Fibroblast of peridontal ligament (primary cell): Measurements from ENCODE around the gene GXYLT2.

Experiments
- DNase-seq: peaks from one replicate; pipeline ENCODE4 v3.0.0-alpha.2; 2010; ENCODE audit errors: extremely low read depth

The GXYLT2 gene

DNA sequence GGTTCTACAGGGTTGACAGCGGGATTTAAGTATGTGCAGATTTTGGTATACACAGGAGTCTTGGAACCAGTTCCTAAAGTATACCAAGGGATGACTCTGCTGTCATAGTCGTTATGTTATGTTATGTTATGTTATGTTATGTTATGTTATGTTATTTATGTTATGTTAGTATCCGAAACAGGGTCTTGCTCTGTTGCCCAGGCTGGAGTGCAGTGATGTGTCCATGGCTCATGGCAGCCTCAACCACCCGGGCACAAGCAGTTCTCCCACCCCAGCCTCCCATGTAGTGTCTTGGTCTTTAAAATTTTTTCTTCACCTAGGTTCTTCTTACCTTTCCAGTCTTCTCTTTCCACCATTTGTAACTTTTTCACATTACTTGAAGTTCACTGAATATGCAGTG lies 130.5 kb downstream of the GXYLT2 start:
- no peak for DNase-seq

- DNase-seq, result no peak
These were observed 131.1 kb downstream of the GXYLT2 start for GRCh38 chr3:73018790-73019441.

- no peak for DNase-seq
These were observed 133.5 kb downstream of the GXYLT2 start for GRCh38 chr3:73021301-73021835.

DNA sequence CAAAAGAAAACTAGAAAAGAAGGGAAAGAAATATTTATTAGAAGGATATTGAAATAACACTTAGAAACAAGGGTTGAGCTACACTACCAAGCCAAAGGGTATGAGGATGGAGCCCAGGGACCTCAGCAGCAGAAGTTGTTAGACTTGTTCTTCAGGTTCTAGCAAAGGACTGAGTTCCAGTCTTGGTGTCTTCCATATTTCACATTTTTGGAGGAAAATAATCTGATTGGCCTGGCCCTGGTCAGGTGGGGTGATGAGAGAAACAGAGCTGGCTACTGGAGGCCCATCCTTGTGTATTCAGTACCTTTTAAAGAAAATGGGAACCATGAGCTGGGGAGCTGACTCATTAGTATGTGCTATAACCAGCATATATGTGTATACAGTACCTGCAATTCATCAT lies 137.0 kb downstream of the GXYLT2 start:
- no peak for DNase-seq

- DNase-seq, result no peak
These were observed 138.4 kb downstream of the GXYLT2 start for GRCh38 chr3:73026111-73026759.
